ENCODE data around the gene MGST3.
"Not testable (repeated sequence)": the region's sequence is repeated elsewhere in the genome, so short reads cannot be mapped to it uniquely, and the experiment has no call there.

Gene MGST3

GRCh38 chr1:165696625-165697100 lies 65.6 kb downstream of the MGST3 start:
- H3K4me3 ChIP-seq (ENCODE audit: low read depth, low read length), result peak overlapping the region; percentile 81
- peak; percentile 87 for DNase-seq (ENCODE audit: low read depth, low spot score)
- POLR2A ChIA-PET, result interaction anchor here (0.6 to 2.2 kb wide), 2 partner anchors 22 to 66 kb away, joined by 3 to 7 read pairs; partner anchors contain the start of gene MGST3
- TF ChIP-seq CTCF (IDR thresholded peaks at IDR 0.05; ENCODE audit: insufficient read depth, low read length, missing control alignments), result no peak
- CTCF ChIA-PET, result interaction anchor here (0.6 to 2.3 kb wide), 8 partner anchors 11 to 99 kb away, joined by 3 to 16 read pairs (median 4); partner anchors contain the start of gene MGST3

DNA sequence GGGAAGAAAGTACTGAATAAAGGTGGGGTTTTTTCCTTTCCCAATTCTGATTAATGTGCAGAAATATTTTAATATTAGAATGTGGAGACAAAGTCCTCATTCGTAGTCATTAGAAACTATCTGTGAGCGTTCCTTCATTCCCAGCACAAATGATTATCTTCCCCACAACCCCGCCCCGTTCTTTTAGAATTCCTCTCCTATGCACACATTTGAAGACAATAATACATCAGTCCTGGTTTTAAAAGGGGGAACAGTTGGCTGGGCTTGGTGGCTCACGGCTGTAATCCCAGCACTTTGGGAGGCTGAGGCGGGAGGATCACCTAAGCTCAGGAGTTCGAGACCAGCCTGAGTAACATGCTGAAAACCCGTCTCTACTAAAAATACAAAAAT lies 66.5 kb downstream of the MGST3 start:
- peak overlapping the region; percentile 81 for H3K4me3 ChIP-seq (ENCODE audit: low read depth, low read length)
- CTCF ChIA-PET, result interaction anchor here (0.8 to 2.3 kb wide), 13 partner anchors 12 to 227 kb away, joined by 3 to 16 read pairs (median 4); partner anchors contain the start of gene MGST3
- POLR2A ChIA-PET, result interaction anchor here (0.8 to 2.2 kb wide), 4 partner anchors 23 to 131 kb away, joined by 3 to 9 read pairs (median 7); partner anchors contain the start of gene MGST3
- DNase-seq (ENCODE audit: low read depth, low spot score), result no peak
- no peak for TF ChIP-seq CTCF (IDR thresholded peaks at IDR 0.05; ENCODE audit: insufficient read depth, low read length, missing control alignments)

DNA sequence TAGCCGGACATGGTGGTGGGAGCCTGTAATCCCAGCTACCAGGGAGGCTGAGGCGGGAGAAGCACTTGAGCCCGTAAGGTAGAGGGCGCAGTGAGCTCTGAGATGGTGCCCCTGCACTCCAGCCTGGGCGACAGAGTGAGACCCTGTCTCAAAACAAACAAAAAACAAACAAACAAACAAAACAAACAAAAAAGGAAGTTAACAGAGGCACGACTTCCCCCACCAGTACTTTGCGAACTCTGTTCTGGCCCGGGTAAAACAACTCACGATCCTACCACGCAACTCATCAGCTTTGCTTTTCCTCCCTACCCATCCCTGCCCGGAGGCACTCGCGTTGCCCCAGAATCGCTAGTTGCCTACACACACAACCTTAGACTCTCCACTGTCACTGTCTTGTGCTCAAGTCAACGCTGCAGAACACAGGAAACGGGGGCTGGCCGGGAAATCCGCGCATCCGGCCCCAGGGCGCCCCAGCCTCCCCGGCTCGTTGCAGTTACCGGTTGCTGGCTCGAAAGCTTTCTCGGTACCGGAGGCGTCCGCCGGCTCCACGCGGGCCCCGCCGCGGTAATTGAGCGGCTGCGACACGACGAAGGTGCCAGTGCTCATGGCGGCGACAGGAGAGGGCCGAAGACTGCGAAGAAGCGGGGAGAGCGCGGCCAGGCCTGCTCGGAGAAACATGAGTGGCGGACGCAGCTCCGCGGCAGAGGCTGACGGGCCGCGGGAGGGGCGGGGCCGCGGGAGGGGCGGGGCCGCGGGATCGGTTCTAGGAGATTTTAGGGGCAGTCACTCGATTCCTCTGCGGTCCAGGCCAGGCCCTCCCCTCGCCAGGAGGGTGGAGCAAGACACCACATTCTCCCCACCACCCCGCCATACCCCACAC lies 67.1 kb downstream of the MGST3 start, which contains the start of gene ALDH9A1:
Gene ALDH9A1, minus strand, starts transcription at position 682 of the 880 bp plus-strand sequence. Its CDS starts 4 bp downstream, at position 678.
- peak within 1 kb of the TSS; percentile 81 for H3K4me3 ChIP-seq (ENCODE audit: low read depth, low read length)
- POLR2A ChIA-PET, result interaction anchor here (0.8 to 2.2 kb wide), 5 partner anchors 23 to 1141 kb away, joined by 3 to 9 read pairs (median 7); partner anchors contain the start of genes MGST3 and POGK
- CTCF ChIA-PET, result interaction anchor here (0.8 to 2.3 kb wide), 13 partner anchors 13 to 226 kb away, joined by 3 to 16 read pairs (median 4); partner anchors contain the start of gene MGST3
- DNase-seq (ENCODE audit: low read depth, low spot score), result peak; percentile 26
- TF ChIP-seq CTCF (IDR thresholded peaks at IDR 0.05; ENCODE audit: insufficient read depth, low read length, missing control alignments), result peak; percentile 33

DNA sequence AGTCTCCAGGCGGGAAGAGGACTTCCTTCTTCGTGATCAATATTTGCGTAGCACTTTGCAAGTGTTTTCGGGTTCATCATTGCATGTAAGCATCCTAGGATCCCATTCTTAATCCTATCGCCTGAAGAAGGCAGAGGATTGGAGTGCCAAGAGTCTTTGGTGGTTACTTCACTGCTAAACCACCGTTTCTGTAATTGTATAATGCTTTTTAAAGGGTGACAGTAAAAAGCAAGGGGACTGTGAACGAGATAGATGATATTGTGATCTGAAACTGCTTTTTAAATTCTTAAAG lies 67.7 kb downstream of the MGST3 start:
- no peak for TF ChIP-seq CTCF (IDR thresholded peaks at IDR 0.05; ENCODE audit: insufficient read depth, low read length, missing control alignments)
- no peak for DNase-seq (ENCODE audit: low read depth, low spot score)
- peak overlapping the region; percentile 81 for H3K4me3 ChIP-seq (ENCODE audit: low read depth, low read length)
- ChIA-PET CTCF (interaction anchor here (0.8 to 2.3 kb wide), 4 partner anchors 13 to 75 kb away, joined by 3 to 12 read pairs (median 5); no protein-coding TSS in a partner anchor), POLR2A (interaction anchor here (1.0 to 1.8 kb wide), 3 partner anchors 101 to 1141 kb away, joined by 3 to 9 read pairs (median 7); partner anchors contain the start of gene POGK)

- DNase-seq (ENCODE audit: low read depth, low spot score), result no peak
- POLR2A ChIA-PET, result no interaction called here
- H3K4me3 ChIP-seq (ENCODE audit: low read depth, low read length), result no peak overlapping the region
- CTCF ChIA-PET, result no interaction called here
- TF ChIP-seq CTCF (IDR thresholded peaks at IDR 0.05; ENCODE audit: insufficient read depth, low read length, missing control alignments), result no peak
Measured at GRCh38 chr1:165699577-165699976, 68.5 kb downstream of the MGST3 start.

GRCh38 chr1:165701922-165702321 lies 70.9 kb downstream of the MGST3 start:
- H3K4me3 ChIP-seq (ENCODE audit: low read depth, low read length); CTCF ChIA-PET; POLR2A ChIA-PET; DNase-seq (ENCODE audit: low read depth, low spot score): not testable (repeated sequence)
